Activated CD8-positive, alpha-beta memory T cell treated with anti-CD3 and anti-CD28 coated beads for 24 hours (primary cell): ENCODE results near the gene TMEM17.

Experiments used
- DNase-seq: peaks from one replicate; pipeline ENCODE4 v3.0.0-alpha.2; 2020

TMEM17 gene

DNA sequence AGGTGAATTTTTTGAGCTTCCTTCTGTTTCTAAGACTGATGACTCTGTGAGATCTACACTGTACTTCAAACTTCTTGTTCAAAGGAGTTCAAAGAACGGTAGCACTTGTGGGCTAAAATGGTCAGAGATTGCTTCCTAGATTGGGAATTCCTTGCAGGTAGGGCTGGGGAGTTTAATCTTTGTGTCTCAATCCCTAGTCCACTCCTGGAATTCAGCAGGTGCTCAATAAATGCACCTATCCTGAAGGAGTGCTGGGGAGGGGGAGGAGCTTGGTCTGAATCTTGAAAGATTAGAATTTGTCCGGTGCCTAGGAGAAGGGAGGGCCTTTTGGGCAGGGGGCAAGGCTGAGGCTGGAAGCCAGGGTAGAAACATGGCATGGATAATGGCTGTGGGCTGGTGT is 34.6 kb downstream of the TMEM17 start:
- no peak for DNase-seq

DNA sequence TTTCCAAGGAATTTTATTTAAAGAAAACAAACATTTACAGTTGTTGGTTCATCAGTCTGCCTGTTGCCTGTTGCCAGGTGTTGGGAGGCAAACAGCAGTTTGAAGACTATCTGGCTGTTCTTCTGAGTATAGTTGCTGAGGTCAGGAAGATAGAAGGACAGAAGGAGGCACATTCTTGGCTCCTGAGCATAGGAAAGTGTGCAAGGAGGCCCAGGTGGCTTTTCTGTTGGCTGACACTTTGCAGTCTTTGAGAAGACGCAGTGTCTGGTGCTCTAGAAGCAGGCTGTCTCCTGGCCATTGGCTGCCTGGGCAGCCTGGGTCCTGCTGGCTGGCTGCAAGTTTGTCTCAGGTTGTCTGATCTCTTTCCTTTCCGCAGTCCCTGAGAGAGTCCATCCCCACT is 36.4 kb downstream of the TMEM17 start:
- no peak for DNase-seq

- DNase-seq = no peak
Observed at GRCh38 chr2:62469114-62469513, 36.9 kb downstream of the TMEM17 start.

- no peak for DNase-seq
Observed at GRCh38 chr2:62467475-62468321, 38.3 kb downstream of the TMEM17 start.

DNA sequence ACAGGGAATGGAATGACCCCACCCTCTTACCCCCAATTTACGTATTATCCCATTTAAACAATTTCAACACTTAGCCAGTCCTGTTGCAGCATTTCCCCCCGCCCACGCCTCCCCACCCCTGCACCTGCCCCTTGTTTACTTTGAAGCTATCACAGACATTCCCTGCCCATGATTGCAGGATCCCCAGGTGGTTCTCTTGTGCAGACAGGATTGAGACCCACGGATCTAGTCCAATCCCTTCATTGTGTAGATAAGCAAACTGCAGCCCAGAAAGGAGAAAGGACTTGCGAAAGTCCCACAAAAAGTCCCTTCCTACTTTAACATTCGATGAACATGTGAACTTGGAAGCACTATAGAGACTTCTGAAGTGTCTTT is 38.9 kb downstream of the TMEM17 start:
- DNase-seq = no peak

- DNase-seq = no peak
Observed at GRCh38 chr2:62466503-62466854, 39.5 kb downstream of the TMEM17 start.

- DNase-seq = no peak
Observed at GRCh38 chr2:62465741-62466502, 40.1 kb downstream of the TMEM17 start.

DNA sequence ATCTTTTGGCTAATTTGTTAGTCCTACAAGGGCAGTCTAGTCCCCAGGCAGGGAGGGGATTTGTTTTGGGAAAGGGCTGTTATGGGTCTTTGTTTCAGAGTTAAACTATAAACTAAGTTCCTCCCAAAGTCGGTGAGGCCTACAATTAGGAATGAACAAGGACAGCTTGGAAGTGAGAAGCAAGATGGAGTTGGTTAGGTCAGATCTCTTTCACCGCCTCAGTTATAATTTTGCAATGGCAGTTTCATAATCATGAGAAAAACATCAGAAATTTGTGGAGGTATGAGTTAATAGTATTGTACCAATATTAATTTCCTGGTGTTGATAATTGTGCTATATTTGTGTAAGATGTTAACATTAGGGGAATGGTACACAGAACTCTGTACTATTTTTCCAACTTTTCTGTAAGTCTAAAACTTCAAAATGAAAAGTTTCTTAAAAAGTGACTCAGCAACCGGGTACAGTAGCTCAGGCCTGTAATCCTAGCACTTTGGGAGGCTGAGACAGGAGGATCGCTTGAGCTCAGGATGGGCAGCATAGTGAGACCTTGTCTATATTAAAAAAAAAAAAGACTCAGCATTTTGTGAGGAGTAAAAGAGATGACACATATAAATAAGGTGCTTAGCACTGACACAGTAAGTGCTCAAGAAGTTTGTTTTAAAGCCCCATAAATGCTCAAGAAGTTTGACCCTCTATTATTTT is 40.8 kb downstream of the TMEM17 start:
- DNase-seq = no peak

- DNase-seq = no peak
Observed at GRCh38 chr2:62464221-62465007, 41.6 kb downstream of the TMEM17 start.

DNA sequence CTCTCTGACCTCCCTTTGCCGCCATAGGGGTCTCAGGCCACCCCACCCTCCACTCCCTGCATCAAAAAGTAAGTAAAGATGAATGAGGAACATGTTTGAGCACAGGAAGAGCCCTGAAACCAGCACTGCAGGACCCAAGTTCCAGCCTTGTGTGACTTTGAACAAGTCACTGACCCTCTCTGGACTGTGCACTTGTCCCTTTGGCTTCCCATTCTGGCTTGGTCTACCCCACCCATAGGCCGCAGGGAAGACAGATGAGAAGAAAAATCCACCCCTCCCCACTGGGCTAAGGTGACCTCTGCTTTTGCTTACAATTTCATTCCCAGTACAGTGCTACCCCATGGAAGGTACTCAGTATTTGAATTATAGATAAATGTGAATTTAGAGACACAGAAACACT is 43.8 kb downstream of the TMEM17 start:
- no peak for DNase-seq

DNA sequence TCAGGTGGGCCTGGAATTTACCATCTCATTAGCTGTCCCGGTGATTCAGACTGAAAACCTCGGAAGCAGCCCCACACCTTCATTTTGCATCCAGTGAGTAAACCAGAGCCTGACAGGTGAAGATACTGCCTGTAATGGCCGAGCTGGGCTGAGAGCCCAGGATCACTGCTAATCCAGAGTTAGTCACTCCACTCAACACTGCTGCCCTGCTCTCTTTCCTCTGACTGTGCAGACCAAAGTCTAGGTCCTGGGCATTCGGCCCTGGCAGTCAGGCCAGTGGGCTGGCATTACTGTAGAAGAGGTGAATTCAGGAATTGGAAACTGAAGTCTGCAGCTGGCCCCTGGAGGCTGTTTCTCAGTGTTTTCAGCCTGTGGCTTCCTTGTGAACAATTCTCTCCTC is 44.3 kb downstream of the TMEM17 start:
- no peak for DNase-seq

DNA sequence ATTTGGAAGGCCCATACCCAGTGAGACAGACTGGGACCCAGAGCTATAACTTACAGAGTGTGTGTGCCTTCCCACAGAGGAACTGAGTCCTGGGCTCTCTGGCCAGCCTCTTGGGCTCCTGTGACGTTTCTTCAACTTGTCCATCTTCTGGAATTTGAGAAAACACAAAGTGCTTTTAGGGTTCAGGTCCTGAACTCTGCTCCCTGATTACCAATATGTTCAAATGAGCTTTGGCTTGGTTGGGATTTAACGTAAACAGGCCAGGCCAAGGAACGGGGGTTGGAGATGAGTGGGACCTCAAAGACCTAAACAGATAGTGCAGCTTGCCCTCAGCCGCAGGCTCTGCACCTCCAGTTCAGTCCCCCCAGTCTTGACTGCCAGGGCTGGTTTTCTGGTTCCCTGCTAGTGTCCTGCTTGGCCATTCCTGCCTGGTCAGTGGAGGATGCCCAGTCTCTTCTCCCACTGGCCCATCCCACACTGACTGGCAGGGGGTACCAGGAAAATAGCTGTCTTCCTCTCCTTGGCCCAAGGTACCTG is 44.9 kb downstream of the TMEM17 start:
- no peak for DNase-seq

GRCh38 chr2:62460175-62460574 is 45.8 kb downstream of the TMEM17 start:
- no peak for DNase-seq

DNA sequence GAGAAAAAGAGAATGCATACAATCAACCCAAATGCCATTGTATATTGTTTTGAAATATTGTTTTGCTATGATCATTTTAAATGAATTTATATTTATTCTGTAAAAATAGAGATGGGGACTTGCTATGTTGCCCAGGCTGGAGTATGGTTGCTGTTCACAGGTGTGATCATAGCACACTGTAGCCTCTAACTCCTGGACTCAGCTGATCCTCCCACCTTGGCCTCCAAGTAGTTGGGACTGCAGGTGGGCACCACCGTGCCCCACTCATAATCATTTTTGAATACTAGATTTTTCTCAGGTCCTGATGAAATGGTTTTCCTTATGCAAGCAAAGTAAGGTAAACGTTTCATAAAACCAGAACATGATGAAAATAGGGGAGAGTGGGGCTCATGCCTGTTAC is 46.3 kb downstream of the TMEM17 start:
- DNase-seq = no peak

GRCh38 chr2:62459106-62459505 is 46.9 kb downstream of the TMEM17 start:
- DNase-seq = no peak

DNA sequence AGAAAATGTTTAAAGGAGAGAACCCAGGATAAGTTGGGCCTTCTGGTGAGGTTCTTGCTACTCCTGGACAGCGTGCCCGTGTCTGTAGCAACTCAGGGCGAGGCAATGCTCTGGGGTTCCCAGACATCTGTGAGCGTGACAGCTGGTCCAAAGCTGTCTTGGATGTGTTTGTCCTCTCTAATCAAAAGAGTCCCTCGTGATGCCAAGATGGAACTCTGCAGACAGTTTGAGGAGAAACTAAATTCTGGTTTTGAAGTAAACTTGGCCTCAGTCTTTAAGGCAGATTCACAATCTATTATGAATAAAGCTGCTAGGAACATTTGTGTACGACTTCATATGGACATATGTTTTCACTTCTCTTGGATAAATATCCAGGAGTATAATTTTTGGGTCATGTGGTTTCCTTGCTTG is 47.3 kb downstream of the TMEM17 start:
- no peak for DNase-seq

DNA sequence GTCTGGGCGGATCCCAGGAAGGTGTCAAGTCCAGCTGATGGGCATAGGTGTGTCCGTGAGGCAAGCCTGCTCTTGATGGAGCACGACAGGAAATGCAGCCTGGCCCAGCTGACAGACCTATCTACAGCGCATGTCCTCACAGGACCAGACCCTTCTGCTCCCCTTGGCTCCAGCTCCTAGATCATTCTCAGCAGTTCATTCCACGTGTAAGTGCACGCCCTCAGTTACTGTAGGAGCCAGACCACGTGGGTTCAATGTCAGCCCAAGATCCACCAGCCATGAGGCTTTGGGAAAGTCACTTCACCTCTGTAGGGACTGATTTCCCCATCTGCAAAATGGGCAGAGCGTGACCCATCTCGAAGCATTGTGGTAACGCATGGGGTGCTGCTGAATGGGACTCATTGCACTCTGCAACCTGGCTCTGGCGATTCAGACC is 47.8 kb downstream of the TMEM17 start:
- no peak for DNase-seq

GRCh38 chr2:62457556-62457955 is 48.4 kb downstream of the TMEM17 start:
- DNase-seq = no peak

GRCh38 chr2:62456721-62457539 is 49.1 kb downstream of the TMEM17 start:
- peak; percentile 92 for DNase-seq

- no peak for DNase-seq
Observed at GRCh38 chr2:62455957-62456692, 49.9 kb downstream of the TMEM17 start.

- DNase-seq = no peak
Observed at GRCh38 chr2:62453955-62454354, 52.0 kb downstream of the TMEM17 start.
